CD4-positive, alpha-beta T cell treated with Interleukin-12 subunit alpha and Interleukin-12 subunit beta, for 1 hour (primary cell): ENCODE measurements around the gene RPL10.

ENCODE experiments used
- DNase-seq: peaks from one replicate; pipeline ENCODE4 v3.0.0-alpha.2; 2020

RPL10 gene

DNA sequence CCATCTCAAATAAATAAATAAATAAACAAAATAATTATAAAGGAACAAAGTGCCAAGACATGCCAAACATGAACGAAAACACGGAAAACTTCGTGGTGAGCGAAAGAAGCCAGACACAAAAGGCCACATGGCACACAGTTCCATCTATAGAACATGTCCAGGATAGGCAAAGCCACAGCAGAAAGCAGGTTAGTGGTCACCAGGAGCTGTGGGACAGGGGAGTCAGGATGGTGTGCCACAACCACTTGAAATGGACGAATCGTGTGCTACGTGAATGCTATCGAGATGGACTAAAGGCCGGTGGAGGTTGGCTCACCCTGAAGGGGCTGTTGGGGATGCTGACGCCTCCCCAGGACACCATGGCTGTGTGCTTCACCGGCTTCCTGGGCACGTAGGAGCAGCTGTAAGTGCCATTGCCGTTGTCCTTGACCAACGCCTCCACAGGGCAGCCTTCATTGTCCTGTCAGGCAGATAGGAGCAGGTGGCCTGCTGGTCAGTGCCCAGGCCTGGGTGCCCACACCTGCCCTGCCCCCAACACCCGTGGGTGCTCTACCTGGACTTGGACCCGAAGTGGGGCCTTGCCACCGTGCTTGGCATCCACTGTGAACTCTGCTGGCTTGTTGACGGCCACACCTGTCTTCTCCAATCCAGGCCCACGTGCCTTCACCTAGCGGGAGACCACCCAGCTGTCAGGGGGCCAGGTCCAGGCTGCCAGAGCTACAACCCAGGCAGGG is 34.3 kb upstream of the RPL10 start:
- DNase-seq: no peak

GRCh38 chrX:154365052-154365600 is 33.1 kb upstream of the RPL10 start:
- DNase-seq: no peak

- no peak for DNase-seq
These were observed 32.0 kb upstream of the RPL10 start for GRCh38 chrX:154365997-154366665.

DNA sequence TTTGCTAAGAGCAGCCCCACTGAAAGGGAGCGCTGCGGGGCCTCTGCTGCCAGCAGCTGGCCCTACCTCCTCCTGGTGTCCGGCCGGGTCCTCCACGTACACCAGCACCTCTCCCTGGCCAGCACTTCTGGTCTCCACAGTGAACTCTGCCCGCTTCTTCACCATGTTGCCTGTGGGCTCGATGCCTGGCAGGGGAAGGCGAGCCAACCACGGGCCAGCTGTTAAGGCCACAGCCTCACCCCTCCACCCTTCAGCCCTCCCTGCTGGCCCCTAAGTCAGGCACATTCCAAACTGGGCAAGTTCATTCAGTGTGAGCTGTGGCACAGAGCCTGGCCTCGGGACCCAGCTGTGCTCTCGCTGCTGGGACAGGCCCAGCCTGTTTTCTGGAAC is 31.5 kb upstream of the RPL10 start:
- no peak for DNase-seq

DNA sequence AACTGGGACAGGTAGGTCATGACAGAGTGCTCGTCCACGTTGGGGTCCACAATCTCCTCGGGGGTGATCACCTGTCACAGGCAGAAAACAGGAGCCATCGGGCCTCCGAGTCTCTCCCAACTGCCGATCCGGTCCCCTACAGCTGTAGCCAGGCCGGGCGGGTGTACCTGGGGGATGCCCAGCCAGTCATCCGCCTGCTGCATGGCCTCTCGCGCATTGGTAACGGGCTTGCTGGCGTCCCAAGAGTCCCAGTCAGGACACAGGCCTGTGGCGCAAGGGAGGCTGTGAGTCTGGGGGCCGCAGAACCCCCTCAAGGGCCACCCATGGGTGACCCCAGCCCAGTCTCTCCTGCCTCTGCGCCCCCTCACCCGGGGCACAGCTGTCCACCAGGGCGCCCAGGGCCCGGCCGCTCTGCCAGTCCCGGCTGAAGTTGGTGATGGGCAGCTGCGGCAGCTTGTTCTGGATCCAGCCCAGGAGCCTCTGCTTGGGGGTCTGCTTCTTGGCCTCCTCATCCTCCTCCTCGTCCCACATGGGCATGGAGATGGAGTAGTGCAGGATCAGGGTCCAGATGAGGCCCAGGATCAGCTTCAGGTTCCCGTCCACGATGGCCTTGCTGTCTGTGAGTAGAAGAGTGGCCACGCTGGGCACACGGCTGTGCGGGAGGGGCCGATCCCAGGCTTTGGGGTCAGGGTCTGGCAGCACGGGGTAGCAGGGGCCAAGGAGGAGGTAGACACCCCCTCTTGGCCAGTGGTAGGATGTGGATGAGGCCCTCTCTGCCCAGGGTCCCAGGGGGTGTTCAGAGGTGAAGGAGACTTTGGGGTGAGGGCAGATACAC is 30.5 kb upstream of the RPL10 start:
- DNase-seq: no peak

GRCh38 chrX:154368630-154369448 is 29.3 kb upstream of the RPL10 start:
- DNase-seq: peak; percentile 95

GRCh38 chrX:154369449-154370299 is 28.5 kb upstream of the RPL10 start:
- DNase-seq: peak; percentile 80

- DNase-seq: no peak
These were observed 27.7 kb upstream of the RPL10 start for GRCh38 chrX:154370300-154371016.

GRCh38 chrX:154371017-154371788 is 27.0 kb upstream of the RPL10 start:
- DNase-seq: peak; percentile 94

- DNase-seq: no peak
These were observed 26.3 kb upstream of the RPL10 start for GRCh38 chrX:154371789-154372300.

GRCh38 chrX:154372612-154373022 is 25.6 kb upstream of the RPL10 start:
- DNase-seq: peak; percentile 59

DNA sequence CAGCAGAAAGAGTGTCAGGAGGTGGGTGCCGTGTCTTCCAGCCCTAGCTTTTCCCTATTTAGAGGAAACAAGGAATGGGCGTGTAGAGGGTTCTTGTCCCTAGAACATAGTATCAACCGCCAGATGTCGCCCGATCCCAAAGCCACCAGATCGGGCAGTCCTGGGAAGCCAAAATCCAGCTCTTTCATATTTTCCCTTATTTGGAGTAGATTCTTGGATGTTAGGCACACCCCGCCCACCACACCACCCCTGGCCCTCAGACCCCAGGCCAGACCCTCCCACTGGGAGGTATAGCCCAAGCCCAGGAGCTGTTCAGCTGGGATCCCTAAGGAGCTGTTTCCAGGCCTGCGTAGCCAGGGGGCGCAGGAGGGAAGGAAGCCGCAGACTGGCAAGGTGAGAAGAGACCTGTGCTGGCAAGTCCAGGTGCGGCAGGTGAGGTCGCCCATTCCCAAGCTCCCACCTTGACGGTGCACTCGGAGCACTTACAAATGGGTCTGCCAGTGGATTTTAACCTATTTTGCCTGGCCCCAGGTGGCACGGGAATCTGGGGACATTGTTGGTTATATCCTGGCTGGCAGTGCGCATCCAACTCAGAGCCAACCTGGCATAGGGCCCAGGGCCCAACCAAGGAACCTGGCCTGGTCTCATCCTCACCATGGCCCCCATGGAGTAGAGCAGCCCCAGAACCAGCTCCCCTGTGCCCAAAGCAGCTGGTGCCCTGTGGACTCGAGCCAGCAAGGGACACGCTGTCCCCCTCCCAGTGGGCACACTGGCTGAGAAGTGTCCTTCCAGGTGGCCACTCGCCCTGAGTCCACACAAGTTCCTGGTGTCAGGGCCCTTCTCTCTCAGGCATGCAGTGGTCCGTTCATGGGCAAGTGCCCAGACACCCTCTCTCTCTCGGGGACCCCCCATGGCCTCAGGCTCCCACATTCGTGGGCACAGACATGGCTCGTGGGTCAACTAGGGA is 24.6 kb upstream of the RPL10 start:
- no peak for DNase-seq

- peak; percentile 51 for DNase-seq
These were observed 23.6 kb upstream of the RPL10 start, which contains the start of gene FLNA for GRCh38 chrX:154374313-154375155. Gene FLNA (minus strand): TSS chrX:154374634. CDS start chrX:154371245, 3,389 bp downstream.

DNA sequence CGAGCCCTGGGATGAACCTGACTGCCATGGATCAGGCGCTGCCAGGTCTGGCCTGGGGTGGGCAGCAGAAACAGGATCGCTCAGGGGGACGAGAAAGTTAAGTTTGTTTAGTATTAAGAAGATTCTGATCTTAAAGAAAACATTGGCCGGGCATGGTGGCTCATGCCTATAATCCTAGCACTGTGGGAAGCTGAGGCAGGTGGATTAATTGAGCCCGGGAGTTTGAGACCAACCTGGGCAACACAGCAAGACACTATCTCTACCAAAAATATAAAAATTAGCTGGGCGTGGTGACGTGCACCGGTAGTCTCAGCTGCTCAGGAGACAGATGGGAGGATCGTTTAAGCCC is 23.0 kb upstream of the RPL10 start:
- no peak for DNase-seq

- DNase-seq: no peak
These were observed 21.4 kb upstream of the RPL10 start for GRCh38 chrX:154376774-154377173.

GRCh38 chrX:154378059-154378798 is 19.9 kb upstream of the RPL10 start:
- DNase-seq: peak; percentile 48
